Sciatic nerve (tissue), 2 donors: Measurements from ENCODE around the gene RASGRF1. TPM values are rescaled to one million over a fixed set of nuclear protein-coding genes. Genes with fewer than 3 reads are reported as not detected.
A peak's percentile ranks its signal among the peaks of the same experiment; 100 is the strongest.

Experiments
- ATAC-seq: fragments of 200-7000 bp; cut with Tn5 transposase; one replicate; pipeline ENCODE4 v1.9.1; 2020; ENCODE audit warnings: mild to moderate bottlenecking, moderate library complexity
- DNase-seq: peaks from one replicate; pipeline ENCODE4 v3.0.0-alpha.2; 2020; ENCODE audit warnings: low spot score
- intact Hi-C: fragments of 100-400 bp; cut with DNase I; formaldehyde crosslinking; loops from one replicate; pipeline ENCODE4 v1.14.2; 2022
- total RNA-seq: library from RNA; stranded (reverse); fragmentation: NEBNext Ultra II Directional; extraction: Animal tissue kit (Norgen Biotek cat#: 25700); gene quantifications from one replicate; pipeline ENCODE4 v1.2.1, GENCODE V29; 2021
- donor health status: DM: no; HTN: no; CAD: no.
- donor health status: DM: no; HTN: no; CAD: no.

The RASGRF1 gene
- total RNA-seq, 1 donor from 2014 or later, result 3.0 TPM

DNA sequence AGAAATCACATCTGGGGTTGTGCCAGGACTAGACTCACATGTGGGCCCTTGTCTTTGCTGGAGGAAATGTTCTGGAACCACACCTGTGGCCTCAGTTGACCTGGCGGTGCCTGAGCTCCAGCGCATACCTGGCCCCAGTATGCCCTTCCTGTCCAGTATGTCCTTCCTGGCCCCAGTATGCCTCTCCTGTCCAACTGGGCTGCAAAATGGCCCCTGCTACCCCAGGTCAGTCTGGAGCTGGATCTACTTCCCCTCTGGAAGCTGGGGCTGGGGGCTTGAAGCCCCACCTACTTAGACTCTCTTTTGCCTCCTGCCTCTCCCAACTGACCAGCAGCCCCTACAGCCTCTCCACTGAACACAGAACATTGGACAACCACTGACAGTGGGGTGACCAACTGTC is 15.3 kb downstream of the RASGRF1 start:
- intact Hi-C loops, result no loop called here
- ATAC-seq (no peak), DNase-seq (no peak)

DNA sequence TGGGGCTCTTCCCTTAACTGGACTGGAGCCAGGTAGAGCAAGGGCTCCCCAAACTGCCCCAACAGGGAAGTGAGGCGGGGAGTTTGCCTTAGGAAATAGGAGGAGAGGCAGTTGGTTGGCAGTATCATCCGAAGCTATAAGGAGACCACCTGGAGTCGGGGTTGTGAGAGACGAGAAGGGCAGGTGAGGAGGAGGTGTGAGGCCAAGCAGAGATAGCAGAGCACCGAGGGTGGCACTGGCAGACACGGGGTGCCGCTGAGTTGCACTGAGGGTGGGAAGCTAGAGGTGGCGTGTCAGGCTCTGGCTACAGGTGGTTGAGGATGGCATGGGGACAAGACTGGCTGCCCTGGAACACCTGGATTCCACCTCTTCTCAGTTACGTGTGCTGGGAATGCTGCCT is 17.2 kb downstream of the RASGRF1 start:
- intact Hi-C loops, result no loop called here
- DNase-seq, result no peak
- no peak for ATAC-seq

DNA sequence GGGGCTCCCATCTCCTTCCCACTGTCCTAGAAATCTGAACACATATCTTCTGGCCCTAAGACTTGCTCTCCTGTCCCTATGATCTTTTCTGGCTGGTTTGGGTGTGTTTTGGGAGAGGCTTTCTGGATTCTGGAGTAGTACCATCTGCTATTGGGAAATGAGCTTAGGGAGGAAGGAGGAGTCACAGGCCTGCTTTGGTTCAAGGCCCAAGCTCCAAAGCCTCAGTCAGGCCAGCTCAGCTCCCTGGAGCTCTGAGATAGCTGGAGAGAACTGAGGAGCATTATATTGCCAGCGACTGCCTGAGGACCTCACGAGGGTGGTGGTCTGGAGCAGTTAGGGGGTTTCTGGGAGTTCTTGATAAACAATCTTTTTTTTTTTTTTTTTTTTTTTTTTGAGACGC is 18.7 kb downstream of the RASGRF1 start:
- intact Hi-C loops, result no loop called here
- ATAC-seq (peak; percentile 92), DNase-seq (no peak)

DNA sequence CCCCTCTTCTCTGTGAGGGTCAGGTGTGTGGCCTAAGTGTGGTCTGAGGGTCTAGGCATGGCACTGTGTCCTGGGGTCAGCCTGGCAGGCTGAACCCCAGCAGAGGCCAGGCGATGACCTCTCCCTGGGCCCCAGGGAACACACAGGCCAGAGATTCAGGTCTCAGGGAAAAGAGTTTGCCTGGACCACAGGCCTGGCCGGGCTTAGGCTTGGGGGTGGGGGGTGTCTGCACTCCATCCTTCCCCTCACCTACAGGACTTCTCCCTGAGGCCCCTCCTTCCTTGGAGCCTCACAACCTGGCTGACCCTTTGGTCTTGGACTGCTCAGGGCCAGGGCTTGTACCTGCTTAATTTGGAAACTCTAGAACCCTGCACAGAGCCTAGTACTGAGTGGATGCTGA is 21.8 kb downstream of the RASGRF1 start:
- no peak for DNase-seq
- intact Hi-C loops, result no loop called here
- no peak for ATAC-seq

DNA sequence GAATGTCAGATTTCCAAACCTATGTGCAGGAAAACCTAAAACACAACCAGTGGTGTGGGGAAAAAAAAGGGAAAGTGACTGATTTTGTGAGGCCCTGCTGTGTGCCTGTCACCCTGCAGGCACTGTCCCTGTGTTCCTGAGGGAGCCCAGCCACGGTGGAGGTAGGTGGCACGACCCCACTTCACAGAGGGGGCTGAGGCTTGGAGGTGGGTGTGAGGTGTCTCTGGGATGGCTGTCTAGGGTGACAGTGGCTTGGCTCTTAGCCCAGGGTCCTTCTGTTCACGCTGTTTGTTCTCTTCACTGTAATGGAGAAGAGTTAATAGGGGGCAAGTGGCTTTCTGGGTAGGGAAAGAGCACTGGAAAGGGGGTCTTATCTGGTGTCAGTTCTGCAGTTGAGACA is 22.6 kb downstream of the RASGRF1 start:
- DNase-seq, result no peak
- no peak for ATAC-seq
- intact Hi-C loops, result no loop called here

DNA sequence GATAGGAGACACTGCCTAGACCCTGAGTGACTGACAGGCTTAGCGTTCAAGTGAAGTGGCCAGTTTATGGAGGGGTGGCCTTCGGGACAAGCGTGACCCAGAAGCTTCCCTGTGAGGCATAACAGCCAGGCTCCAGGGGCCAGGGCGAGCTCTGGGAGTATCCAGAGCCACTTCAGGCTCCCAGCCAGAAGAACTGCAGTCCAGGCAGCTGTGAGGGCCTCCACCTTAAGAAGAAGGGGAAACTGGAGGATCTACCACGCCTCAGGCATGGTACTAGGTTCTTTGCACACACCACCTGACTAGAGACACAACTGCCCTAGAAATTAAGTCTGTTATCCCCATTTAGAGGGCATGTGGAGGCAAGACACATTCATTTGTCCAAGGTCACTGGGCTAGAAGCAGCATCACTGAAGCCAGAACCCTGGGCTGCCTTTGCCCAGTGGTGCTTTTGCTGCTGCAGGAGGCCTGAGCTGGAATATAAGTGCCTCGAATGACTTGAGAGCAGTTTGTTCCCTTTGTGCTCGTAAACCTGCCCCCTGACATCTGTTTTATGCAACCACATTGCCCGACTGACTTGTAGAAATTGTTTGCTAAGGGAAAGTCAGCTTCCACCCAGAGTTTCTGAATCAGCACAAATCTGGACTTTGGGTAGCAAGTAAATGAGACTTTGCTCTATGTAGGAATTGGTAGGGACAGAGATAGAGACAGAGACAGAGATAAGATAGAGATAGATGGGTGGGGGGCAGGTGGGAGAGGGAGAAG is 23.3 kb downstream of the RASGRF1 start:
- no peak for DNase-seq
- intact Hi-C loops, result no loop called here
- no peak for ATAC-seq

DNA sequence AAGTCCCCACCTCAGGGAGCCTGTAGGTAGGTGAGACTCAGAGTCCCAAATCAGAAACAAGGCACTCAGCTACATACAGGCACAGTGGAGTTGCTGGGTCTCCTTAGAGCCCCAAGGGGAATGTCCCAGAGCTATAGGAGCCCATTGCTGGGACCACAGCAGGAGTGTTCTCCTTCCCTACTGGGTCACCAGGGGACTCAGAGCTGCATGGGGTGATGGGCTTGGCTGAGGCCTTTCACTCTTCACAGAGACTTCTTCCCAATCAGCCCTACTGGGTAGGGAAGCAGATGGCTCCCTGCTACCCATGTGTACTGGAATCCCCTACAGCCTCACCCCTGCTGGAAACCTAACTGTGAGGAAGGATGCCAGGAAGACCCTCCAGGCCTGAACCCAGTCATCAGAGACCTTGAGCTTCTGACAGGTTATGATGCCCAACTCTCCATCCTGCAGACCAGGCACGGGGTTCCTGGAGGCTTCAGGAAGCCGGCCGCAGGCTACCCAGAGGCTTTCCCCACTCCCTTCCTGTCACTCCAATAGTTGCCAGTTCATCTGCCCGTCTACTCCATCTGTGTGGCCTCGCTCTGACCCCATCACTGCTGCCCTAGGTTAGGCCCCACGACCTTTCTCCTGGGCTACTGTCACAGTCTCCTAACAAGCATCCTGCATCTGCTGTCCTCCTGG is 24.0 kb downstream of the RASGRF1 start:
- intact Hi-C loops, result no loop called here

DNA sequence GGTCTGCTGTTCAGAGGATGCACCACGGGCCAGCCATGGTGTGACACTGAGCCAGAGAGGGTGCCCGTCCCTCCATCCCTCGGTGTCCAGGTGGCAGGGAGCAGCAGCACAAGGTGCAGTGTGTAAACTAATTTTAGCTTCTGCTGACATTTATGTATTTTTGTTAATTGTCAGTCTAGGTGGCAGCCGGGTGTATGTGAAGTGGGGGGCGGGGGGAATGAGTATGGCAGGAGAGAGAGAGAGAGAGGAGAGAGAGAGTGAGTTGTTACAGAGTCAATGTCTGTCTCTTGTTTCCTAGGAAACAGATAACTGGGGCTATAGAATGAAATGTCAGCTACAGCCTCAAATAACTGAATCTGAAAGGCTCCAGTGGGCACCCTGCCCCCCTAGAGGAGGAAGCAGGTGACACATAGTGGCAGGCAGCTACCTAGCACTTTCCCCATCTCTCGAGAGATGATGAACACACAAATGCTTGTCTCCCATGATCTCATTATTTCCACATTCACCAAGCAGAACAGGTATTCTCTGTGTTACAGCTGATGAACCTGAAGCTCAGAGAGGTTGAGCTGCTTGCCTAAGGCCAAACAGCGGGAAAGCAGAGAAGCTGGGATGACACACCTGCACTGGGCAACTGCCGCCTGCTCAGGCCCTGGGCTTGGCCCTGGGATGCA is 24.7 kb downstream of the RASGRF1 start:
- no peak for DNase-seq
- no peak for ATAC-seq
- intact Hi-C loops, result no loop called here

More for the DNA sequence above, 24.0 kb downstream of the RASGRF1 start:
- no peak for ATAC-seq
- DNase-seq, result no peak

DNA sequence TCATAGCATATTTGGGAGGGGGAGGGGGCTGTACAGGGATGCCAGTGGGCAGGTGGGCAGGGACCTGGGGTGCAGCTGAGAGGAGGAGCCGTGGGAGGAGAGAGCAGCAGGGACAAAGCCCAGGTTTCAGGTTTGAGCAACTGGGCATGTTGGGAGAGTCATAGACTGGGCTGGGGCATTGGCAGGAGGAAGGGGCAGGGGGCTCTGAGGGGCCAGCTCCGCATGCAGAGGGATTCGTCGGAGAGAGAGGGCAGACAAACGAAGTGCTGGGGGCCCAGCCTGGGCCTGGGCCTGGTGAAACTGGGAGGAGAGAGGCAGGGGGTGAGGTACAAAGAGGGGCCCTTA is 25.2 kb downstream of the RASGRF1 start:
- no peak for DNase-seq
- intact Hi-C loops, result no loop called here
- no peak for ATAC-seq

DNA sequence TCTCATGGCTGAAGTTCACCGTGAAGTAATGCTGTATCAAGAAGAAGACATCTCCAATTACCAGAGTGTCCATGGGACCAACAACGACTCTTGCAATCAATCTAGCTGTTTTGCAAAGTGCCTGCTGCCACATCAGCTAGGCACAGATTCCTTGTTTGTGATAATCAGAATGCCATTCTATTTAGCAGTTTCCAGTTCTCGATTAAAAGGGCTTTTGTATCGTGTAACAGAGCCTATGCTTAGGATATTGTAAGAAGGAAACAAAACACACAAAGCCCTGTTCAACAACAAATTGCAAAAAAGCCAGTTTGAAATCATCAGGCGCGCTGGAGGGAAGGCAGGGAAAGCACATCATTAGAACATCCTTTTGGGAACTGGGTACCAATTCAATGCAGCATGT is 26.1 kb downstream of the RASGRF1 start:
- DNase-seq (no peak), ATAC-seq (no peak)
- intact Hi-C loops, result no loop called here

DNA sequence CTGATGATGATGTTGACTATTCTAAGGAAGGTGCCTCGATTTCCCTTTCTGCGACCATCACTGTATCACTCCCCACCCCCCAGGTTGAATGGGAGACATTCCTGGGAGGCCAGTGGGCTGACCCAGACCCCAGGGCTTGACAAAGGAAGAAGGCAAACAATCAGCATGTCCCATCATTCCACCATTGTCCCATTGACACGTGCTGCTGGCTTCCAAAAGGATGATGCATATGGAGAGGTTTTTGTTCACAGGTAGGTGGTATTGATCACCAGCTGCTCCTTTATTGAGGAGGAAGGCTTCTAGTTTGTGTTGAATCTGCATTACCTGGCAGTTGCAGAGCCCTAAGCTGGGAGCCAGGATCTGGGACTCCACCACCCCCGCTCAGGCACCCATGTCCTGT is 30.4 kb downstream of the RASGRF1 start:
- ATAC-seq (no peak), DNase-seq (no peak)
- intact Hi-C loops, result no loop called here

DNA sequence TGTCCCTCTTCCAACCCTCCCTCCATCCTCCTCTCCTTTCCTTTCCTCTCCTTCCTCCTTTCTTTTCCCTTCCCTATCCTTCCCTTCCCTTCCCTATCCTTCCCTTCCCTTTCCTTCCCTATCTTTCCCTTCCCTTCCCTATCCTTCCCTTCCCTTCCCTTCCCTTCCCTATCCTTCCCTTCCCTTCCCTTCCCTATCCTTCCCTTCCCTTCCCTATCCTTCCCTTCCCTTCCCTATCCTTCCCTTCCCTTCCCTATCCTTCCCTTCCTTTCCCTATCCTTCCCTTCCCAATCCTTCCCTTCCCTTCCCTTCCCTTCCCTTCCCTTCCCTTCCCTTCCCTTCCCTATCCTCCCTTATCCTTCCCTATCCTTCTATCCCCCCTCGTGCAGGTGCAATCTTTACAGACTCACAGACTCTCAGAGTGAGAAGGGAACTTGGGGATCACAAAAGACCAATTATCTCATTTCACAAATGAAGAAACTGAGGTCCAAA is 31.5 kb downstream of the RASGRF1 start:
- DNase-seq (no peak), ATAC-seq (no peak)
- intact Hi-C loops, result no loop called here

DNA sequence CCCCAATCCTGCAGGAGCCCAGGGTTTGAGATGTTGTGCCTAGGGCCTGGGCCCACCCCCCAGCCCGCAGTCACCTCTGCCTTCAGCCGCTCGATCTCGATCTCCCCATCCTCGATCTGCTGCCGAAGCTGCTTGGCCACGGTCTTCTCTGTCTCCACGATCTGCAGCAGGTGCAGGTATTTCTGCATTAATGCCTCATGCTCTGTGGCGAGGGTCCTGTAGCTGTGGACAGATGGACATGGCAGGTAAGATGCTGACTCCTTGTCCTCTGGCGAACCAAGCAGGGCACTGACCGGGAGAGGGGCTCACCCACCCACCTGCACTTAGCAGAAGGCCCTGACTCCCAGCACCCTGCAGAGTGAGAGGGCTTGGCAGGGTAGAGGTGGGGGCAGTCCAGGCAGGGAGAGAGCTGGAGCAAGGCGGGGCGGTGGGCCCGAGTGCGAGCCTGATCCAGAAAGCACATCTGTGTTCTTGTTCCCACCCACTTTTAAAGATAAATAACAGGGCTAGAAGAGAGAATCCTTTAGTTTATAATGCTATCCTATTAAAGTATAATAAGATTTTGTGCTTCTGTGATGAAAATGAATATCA is 32.2 kb downstream of the RASGRF1 start:
- DNase-seq (no peak), ATAC-seq (no peak)
- intact Hi-C loops, result no loop called here

DNA sequence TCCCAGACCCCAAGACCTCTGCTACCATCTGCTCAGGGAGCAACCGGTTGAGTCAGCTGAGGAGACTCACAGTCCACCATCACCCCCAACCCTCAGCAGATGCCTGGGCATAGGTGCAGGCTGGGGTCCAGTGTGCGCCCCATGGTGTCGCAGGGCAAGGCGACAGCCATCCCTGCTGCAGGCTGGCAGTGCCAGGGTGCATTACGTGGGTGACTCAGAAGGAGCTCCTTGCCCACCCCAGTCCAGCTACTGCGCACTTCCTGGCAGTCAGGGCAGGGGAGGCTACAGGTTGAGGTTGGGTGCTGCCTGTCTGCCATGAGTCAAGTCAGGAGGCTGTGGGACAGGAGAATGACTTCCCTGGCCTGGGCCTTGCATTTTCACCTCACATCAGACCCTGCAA is 33.5 kb downstream of the RASGRF1 start:
- ATAC-seq (no peak), DNase-seq (no peak)
- intact Hi-C loops, result no loop called here

DNA sequence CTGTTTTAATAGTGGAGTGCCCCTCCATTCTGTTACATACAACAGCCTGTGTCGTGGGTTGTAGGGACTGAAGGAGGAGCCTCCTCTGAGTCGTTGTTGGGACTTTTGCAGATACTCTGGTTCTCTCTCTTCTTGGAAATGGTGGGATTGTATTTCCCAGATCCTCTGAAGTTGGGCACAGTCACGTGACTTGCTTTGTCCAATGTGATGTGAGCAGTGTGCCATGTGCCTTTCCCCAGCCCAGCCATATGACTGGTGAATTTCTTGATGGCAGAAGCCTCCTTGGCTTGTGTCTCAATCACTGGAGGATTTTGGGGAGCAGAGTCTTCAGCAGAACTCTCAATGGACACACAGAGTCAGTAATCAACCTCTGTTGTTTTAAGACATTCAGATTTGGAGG is 36.2 kb downstream of the RASGRF1 start:
- DNase-seq, result no peak
- ATAC-seq, result no peak
- intact Hi-C loops, result no loop called here

DNA sequence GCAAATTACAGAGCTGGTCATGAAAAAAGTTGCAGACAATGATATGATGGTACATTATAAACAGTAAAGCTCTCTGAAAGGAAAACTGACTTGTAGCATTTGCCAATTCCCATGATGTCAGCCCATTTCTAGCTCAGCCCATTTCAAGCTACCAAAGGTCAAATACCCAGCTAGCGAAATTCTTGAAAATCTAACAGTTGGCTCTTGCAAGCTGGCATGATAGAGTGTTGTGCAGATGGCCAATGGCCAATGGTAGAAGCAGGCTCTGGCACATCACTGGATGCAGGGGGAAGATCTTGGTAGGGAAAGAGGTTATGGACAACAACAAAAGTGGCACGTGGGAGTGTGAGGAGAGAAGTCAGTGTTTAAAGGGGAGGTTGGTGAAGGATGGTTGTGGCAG is 36.7 kb downstream of the RASGRF1 start:
- intact Hi-C loops, result no loop called here
- DNase-seq (no peak), ATAC-seq (peak; percentile 62)

DNA sequence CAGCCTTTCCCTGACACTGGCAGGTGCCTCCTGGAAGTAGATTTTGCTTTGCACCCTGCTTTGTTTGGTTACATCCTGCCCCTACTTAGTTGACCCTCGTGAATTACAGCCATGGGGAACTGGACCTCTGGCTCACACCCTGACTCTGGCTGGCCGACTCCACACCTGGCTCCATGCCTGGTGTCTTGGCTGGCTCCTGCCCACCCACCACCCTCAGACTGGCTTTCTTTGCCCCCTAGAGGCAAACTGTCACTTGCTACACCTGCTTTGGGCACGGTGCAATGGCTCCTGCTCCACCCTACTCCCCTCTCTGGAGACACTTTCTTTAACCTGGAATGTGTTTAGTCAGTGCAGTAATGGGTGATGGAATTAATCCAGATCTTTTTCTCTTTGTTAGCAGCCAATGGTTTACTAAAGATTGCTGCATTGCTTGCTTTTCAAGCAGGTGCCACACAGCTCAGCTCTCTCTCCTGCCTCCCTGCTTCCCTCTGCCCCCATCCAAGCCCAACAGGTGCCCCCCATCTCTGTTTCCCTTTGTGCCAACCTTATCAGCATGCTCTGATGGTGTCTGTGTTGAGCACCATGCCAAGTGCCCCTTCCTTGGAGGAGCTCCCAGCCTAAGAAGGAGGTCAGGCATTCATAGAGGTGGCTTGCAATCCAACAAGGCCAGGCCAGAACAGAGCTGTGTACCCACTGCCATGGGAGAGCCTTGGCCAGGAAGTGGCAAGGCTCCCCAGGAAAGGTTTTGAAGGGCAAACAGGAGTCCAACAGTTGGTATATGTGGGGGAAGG is 38.4 kb downstream of the RASGRF1 start:
- ATAC-seq (no peak), DNase-seq (no peak)
- intact Hi-C loops, result no loop called here

DNA sequence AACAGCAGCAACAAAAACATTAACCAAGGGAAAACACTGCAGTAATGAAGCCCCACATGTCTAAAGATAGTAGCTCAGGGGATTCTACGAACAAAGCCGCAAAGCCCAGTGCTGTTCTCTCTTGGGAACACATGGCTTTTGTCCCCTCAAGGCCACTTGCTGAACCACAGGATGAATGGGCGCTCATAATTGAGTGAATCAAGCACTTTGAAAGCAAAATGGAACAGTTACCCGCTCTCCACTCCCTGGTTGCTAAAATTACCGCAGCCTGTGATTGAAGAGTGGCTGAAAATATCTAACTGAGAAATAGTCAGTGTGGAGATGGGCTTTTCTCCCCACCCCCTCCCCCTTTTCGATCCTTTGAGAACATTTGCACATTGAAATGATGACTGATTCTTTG is 39.6 kb downstream of the RASGRF1 start:
- intact Hi-C loops, result no loop called here
- DNase-seq (no peak), ATAC-seq (no peak)

DNA sequence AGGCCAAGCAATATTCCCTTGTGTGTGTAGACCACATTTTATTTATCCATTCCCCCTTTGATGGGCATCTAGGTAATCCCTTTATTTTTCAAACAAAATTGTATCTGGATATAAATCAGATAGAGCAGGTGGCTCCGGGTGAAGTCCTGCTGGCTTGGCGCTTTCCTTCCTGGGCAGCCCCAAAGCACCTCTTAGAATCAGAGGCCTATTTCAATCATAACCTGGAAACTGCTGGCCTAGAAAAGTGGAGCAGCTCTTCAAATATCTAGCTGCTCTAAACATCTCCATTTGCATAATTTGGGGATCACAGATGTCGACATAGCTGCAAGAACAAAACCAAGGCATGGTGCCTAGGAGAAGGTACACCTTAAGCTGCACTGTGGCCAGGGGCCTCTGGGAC is 40.2 kb downstream of the RASGRF1 start:
- DNase-seq, result no peak
- intact Hi-C loops, result no loop called here
- no peak for ATAC-seq
